Activated CD8-positive, alpha-beta memory T cell treated with anti-CD3 and anti-CD28 coated beads, Interleukin-2, amount 50 U/mL, for 24 hours (primary cell): ENCODE data around the gene LGR4.
"Not testable (repeated sequence)": the region's sequence is repeated elsewhere in the genome, so short reads cannot be mapped to it uniquely, and the experiment has no call there.

ENCODE experiments used
- DNase-seq: peaks from one replicate; pipeline ENCODE4 v3.0.0-alpha.2; 2020; ENCODE audit errors: extremely low read depth

The LGR4 gene

GRCh38 chr11:27459191-27459590, 13.4 kb downstream of the LGR4 start:
- no peak for DNase-seq

DNA sequence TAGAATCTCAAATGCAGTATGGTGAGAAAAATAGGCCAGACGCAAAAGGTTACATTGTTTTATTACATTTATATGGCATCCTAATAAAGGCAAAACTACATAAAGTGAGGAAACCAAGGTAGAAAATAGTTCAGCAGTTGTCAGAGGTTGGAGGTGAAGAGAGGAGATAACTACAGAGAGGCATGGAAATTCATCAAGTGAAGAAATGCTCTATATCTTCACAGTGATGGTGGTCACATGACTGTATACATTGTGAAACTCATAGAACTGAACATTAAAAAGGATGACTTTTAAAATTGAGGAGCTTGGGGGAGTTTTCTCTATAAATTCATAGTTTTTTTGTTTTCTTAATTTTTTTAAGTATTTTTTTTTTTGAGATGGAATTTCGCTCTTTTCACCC, 14.4 kb downstream of the LGR4 start:
- no peak for DNase-seq

GRCh38 chr11:27456795-27457329, 15.7 kb downstream of the LGR4 start:
- DNase-seq, result no peak

DNA sequence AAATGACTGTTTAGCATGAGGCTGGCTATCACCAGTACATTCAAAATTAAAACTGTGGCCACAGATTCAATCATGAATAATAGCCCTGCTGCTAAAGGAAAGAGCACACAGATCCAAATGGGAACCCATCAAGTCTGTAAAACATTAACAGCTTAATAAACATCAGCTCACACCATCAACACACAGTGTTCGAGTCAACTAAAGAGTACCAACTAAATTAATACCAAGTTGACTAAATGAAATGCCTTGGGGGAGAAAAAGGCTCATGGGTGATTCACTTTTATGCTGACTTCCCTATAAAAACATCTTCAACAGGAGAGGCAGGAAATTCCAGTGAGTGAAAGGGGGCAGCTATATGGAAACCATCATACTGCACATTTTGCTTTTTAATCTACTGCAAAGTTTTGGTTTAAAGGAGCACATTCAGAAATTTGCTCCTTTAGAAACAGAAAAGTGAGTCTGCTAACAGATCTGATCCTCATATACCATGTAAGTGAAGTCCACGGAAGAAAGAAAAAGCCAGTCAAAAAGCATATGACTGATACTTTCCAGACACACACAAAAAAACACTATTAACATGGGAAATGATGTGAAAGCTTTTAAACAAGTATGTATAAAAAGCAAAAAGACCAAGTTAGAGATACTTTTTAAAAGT, 16.3 kb downstream of the LGR4 start:
- DNase-seq, result no peak

DNA sequence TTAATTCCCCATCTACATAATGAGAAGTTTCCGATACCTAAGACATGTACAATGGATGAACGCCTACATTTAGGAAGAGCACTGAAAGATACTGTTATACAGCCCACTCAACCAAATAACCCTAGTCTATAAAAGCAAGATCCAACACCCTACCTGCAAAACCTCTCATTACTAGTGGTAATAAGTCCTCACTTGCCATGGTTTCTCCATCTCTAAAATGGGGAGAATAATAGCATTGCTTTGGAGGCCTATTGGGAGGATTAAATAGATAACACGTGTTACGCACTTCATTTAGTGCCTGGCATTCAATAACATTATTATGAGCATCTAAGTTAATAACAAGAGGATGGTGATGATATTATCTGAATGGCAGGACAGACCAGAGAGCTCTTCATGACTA, 16.9 kb downstream of the LGR4 start:
- DNase-seq, result no peak

DNA sequence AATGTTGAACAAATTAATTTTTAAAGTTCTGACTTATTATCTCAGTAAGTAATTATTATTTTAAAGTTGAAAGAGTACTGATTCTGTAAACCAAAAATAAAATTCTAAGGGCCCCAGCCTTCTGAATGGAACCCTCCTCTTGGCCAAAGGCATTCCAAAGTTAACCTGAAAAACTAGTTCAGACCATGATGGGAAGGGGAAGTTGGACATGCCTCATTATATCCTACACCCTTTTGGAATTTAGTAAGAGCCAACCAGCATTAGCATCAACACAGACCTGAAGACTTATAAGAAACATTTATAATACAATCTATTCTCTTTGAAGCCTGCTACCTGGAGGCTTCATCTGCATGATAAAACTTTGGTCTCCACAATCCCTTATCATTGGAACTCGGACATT, 18.9 kb downstream of the LGR4 start:
- DNase-seq, result no peak

GRCh38 chr11:27452147-27452546, 20.4 kb downstream of the LGR4 start:
- no peak for DNase-seq

- no peak for DNase-seq
These were observed 21.2 kb downstream of the LGR4 start for GRCh38 chr11:27451244-27451965.

GRCh38 chr11:27448184-27448540, 24.4 kb downstream of the LGR4 start:
- not testable (repeated sequence) for DNase-seq

GRCh38 chr11:27447288-27448183, 25.1 kb downstream of the LGR4 start:
- no peak for DNase-seq

- no peak for DNase-seq
These were observed 27.0 kb downstream of the LGR4 start for GRCh38 chr11:27445625-27446024.

- no peak for DNase-seq
These were observed 27.8 kb downstream of the LGR4 start for GRCh38 chr11:27444801-27445215.

- DNase-seq, result no peak
These were observed 28.7 kb downstream of the LGR4 start for GRCh38 chr11:27443746-27444507.

- DNase-seq, result no peak
These were observed 29.4 kb downstream of the LGR4 start for GRCh38 chr11:27443227-27443626.

DNA sequence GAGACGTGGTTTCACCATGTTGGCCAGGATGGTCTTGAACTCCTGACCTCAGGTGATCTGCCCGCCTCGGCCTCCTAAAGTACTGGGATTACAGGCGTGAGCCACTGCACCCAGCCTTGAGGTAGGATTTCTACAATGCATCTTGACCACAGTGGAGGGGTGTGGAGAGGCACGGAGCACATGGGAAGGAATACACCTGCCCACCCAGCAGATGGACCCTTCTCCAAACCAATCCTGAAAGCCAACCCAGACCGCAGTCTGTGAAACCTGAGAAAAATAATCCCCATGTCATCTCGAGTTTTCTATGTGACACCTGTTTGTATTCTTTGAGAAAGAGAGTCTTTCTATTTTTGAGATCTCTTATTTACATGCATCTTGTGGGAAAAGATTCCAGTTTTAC, 32.5 kb downstream of the LGR4 start:
- no peak for DNase-seq

GRCh38 chr11:27438595-27438981, 34.0 kb downstream of the LGR4 start:
- DNase-seq, result no peak

DNA sequence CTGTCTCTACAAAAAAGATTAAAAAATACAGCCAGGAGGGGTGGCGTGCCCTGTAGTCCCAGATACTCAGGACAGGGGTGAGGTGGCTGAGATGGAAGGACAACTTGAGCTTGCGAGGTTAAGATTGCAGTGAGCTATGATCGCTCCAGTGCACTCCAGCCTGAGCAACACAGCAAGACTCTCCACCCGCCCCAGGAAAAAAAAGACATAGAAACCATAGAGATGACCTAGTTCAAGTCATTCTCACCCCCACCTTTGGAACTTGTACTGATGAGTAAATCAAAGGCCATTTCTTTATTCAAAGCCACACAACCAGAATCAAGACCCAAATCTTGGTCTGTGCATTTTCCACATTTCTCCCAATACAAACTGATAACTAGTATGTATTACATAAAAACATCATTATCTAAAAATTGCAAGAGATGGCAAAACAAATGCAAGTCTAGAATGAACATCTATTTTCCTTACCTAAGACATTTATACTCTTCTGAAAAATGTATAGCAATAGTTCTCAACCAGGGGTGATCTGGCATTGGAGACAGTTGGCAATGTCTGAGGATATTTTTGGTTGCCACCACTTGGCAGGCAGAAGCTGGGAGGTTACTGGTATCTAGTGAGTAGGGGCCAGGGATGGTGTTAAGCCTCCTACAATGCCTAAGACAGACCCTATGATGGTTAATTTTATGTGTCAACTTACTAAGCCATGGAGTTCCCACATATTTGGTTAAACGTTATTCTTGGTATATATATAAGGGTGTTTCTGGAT, 34.6 kb downstream of the LGR4 start:
- no peak for DNase-seq

GRCh38 chr11:27436916-27437315, 35.7 kb downstream of the LGR4 start:
- no peak for DNase-seq

DNA sequence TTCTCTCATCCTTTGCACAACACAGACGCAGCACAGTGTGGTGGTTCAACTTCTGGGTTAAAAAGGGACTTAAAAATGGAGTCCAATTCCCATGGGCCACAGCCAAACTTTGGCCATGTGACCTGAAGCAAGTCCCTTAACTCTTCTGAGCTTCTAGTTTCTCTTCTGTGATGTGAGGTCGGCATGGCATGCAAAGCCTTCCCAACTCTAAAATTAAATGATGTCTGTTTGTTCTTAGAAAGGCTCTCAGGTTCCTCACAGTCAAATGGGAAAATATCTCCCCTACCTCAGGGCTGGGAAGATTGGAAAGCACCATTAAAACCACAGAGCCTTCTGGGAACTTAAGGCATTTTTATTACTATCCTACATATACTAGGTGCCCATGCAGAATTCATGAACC, 38.8 kb downstream of the LGR4 start:
- no peak for DNase-seq

GRCh38 chr11:27431808-27432207, 40.8 kb downstream of the LGR4 start:
- DNase-seq, result no peak
